Fibroblast of lung (primary cell): ENCODE results near the gene SORCS2. TPM values are rescaled to one million over a fixed set of nuclear protein-coding genes. Genes with fewer than 3 reads are reported as not detected.

Experiments
- DNase-seq, 2 donors: peaks; one replicate each; pipeline versions ENCODE4 v3.0.0 to v3.0.0-alpha.2; 2010; ENCODE audit warnings: low read depth in 2 of 2
- H2AFZ ChIP-seq: 2 replicates; pipeline ENCODE4 v1.5.1; 2012; ENCODE audit warnings: low read length, control low read depth, inconsistent platforms
- H3K27ac ChIP-seq: 2 replicates; pipeline ENCODE4 v1.5.1; 2011; ENCODE audit warnings: low read length, control low read depth; ENCODE audit not compliant: insufficient read depth
- H3K27me3 ChIP-seq: 2 replicates; pipeline ENCODE4 v1.5.1; 2011; ENCODE audit warnings: mild to moderate bottlenecking, low read length; ENCODE audit not compliant: control insufficient read depth, insufficient read depth
- H3K36me3 ChIP-seq: 2 replicates; pipeline ENCODE4 v1.5.1; 2011; ENCODE audit warnings: low read length; ENCODE audit not compliant: control insufficient read depth, insufficient read depth
- H3K4me1 ChIP-seq: 2 replicates; pipeline ENCODE4 v1.5.1; 2011; ENCODE audit warnings: low read length; ENCODE audit not compliant: control insufficient read depth, insufficient read depth; ENCODE audit errors: extremely low read depth
- H3K4me2 ChIP-seq: 2 replicates; pipeline ENCODE4 v1.5.1; 2011; ENCODE audit warnings: low read length, control low read depth; ENCODE audit not compliant: insufficient read depth; ENCODE audit errors: extremely low read depth
- H3K4me3 ChIP-seq, 4 experiments: fragments of 200-600 bp in 1 of 4; sonication (generic) in 1 of 4; replicated peaks in 1 of 4; 2 replicates each; pipeline ENCODE4 v1.5.1; 2011 to 2016; ENCODE audit warnings: low read length in 4 of 4, low read depth in 3 of 4, mild to moderate bottlenecking in 3 of 4, control low read depth in 2 of 4, inconsistent platforms in 1 of 4, mixed read lengths in 1 of 4; ENCODE audit not compliant: insufficient read depth in 1 of 4; ENCODE audit errors: control extremely low read depth in 1 of 4
- H3K79me2 ChIP-seq: 2 replicates; pipeline ENCODE4 v1.5.1; 2012; ENCODE audit warnings: mild to moderate bottlenecking, low read length, inconsistent platforms; ENCODE audit not compliant: control insufficient read depth, insufficient read depth
- H3K9ac ChIP-seq: 2 replicates; pipeline ENCODE4 v1.5.1; 2011; ENCODE audit warnings: mild to moderate bottlenecking, low read length, control low read depth; ENCODE audit not compliant: insufficient read depth
- H3K9me3 ChIP-seq: 2 replicates; pipeline ENCODE4 v1.5.1; 2012; ENCODE audit warnings: low read depth, low read length; ENCODE audit not compliant: control insufficient read depth, insufficient read depth
- H4K20me1 ChIP-seq: 2 replicates; pipeline ENCODE4 v1.5.1; 2011; ENCODE audit warnings: low read length; ENCODE audit not compliant: control insufficient read depth, insufficient read depth; ENCODE audit errors: extremely low read depth
- EZH2 ChIP-seq: IDR thresholded peaks from 2 replicates; pipeline ENCODE4 v1.5.1; 2012; ENCODE audit warnings: low read length, control low read depth, mild to moderate bottlenecking; ENCODE audit errors: missing control alignments
- polyA plus RNA-seq, 2 donors: library from polyadenylated mRNA; depleted of rRNA in 1 of 2; stranded (reverse) in 1 of 2; unstranded in 1 of 2; fragments of >200 nt; gene quantifications; 2 replicates each; pipeline ENCODE4 v1.2.1, GENCODE V29; 2011 to 2012; ENCODE audit warnings: missing spikeins in 1 of 2
- total RNA-seq: library from RNA; depleted of rRNA; stranded (reverse); fragments of >200 nt; gene quantifications from 2 replicates; pipeline ENCODE4 v1.2.1, GENCODE V29; 2014
- TF ChIP-seq, protein P1 (sequence below), 2 donors: IDR thresholded peaks in 1 of 2; conservative IDR thresholded peaks in 1 of 2; 1 replicate in 1 of 2; 2 replicates in 1 of 2; pipeline ENCODE4 v1.5.1; 2011 to 2012; ENCODE audit warnings: low read length in 2 of 2, control low read depth in 1 of 2, inconsistent platforms in 1 of 2, low read depth in 1 of 2, mild to moderate bottlenecking in 1 of 2

Gene SORCS2
- total and polyA plus RNA-seq, 2 donors (not counting 1 experiment from before 2014, with no cell fraction given) = 0.17 to 0.41 TPM

DNA sequence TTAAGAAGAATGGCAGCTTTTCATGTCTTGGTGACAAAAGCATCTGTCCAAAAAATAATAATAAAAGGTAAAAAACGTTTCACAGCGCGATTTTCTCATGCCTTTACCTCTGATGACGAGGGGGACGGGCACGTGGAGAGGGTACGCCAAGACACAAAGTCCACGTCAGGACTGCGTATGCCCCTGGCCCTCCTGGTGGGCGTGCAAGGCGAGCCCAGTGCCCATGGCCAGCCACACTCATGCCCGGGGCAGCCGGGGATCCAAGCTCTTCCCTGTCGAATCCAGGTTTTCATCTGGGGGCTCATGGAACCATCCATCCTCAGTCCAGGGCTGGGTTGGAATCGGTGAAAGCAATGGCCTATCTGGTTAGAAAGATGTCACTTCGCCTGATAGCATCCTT, 570.8 kb downstream of the SORCS2 start:
- Histone ChIP-seq H3K79me2 (no peaks in the 10 kb centered on the region), H4K20me1 (peaks cover 2% of the 10 kb centered on the region), H3K27ac (no peak overlapping the region), H2AFZ (no peak overlapping the region), H3K4me1 (no peaks in the 10 kb centered on the region), H3K27me3 (no peaks in the 10 kb centered on the region), H3K9me3 (no peaks in the 10 kb centered on the region), H3K36me3 (peaks cover 20% of the 10 kb centered on the region), H3K9ac (no peak overlapping the region), H3K4me3 (no peak overlapping the region), H3K4me2 (no peak overlapping the region)
- no peak for TF ChIP-seq EZH2
- TF ChIP-seq, protein P1, sequence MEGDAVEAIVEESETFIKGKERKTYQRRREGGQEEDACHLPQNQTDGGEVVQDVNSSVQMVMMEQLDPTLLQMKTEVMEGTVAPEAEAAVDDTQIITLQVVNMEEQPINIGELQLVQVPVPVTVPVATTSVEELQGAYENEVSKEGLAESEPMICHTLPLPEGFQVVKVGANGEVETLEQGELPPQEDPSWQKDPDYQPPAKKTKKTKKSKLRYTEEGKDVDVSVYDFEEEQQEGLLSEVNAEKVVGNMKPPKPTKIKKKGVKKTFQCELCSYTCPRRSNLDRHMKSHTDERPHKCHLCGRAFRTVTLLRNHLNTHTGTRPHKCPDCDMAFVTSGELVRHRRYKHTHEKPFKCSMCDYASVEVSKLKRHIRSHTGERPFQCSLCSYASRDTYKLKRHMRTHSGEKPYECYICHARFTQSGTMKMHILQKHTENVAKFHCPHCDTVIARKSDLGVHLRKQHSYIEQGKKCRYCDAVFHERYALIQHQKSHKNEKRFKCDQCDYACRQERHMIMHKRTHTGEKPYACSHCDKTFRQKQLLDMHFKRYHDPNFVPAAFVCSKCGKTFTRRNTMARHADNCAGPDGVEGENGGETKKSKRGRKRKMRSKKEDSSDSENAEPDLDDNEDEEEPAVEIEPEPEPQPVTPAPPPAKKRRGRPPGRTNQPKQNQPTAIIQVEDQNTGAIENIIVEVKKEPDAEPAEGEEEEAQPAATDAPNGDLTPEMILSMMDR (conservative IDR thresholded peaks at IDR 0.05 in 1 of 2, IDR thresholded peaks at IDR 0.05 in 1 of 2; ENCODE audit: low read depth in 1 of 2, low read length in 2 of 2) = no peak
- DNase-seq = no peak

DNA sequence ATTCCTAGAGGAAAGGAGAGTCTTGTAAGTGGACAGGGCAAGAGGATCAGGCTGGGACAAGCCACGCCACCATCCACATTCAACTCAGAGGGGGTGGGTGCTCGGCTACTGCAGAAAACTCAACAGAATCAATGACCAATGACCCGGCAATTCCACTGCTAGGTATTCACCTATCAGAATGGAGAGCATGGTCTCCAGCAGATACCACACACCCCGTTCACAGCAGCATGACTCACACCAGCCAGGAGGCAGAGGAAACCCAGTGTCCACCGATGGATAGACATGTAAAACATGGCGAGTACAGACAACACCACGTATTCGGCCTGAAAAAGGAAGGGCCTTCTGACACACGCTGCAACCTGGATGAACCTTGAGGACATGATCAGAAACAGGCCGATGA, 571.5 kb downstream of the SORCS2 start:
- Histone ChIP-seq H4K20me1 (peaks cover 2% of the 10 kb centered on the region), H3K79me2 (no peaks in the 10 kb centered on the region)
- TF ChIP-seq EZH2 = no peak
- TF ChIP-seq, protein P1 (conservative IDR thresholded peaks at IDR 0.05 in 1 of 2, IDR thresholded peaks at IDR 0.05 in 1 of 2; ENCODE audit: low read depth in 1 of 2, low read length in 2 of 2) = no peak

DNA sequence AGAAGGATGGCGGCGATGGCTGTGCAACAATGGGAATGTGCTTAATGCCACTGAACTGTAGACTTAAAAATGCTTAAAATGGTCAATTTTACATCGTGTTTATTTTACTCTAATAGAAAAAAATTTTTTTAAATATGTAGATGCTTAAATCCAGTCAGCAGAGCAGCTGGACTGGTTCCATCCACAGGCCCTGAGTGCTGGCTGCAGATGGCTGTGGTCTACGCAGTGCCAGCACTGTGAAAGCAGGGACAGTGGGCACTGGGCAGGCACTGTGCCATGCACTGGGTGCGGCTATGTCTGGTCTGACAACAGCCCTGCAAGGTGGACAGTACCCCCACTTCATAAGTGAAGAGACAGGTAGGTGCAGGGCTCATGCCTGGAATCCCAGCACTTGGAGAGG, 572.1 kb downstream of the SORCS2 start:
- H2AFZ ChIP-seq = no peak overlapping the region
- DNase-seq = no peak
- H3K4me2 ChIP-seq = no peak overlapping the region
- H4K20me1 ChIP-seq = peaks cover 2% of the 10 kb centered on the region
- no peaks in the 10 kb centered on the region for H3K4me1 ChIP-seq
- H3K9ac ChIP-seq = no peak overlapping the region
- no peaks in the 10 kb centered on the region for H3K79me2 ChIP-seq
- no peak overlapping the region for H3K4me3 ChIP-seq
- H3K27me3 ChIP-seq = no peaks in the 10 kb centered on the region
- H3K9me3 ChIP-seq = no peaks in the 10 kb centered on the region
- TF ChIP-seq, protein P1 (conservative IDR thresholded peaks at IDR 0.05 in 1 of 2, IDR thresholded peaks at IDR 0.05 in 1 of 2; ENCODE audit: low read depth in 1 of 2, low read length in 2 of 2) = no peak
- no peak for TF ChIP-seq EZH2
- H3K36me3 ChIP-seq = peaks cover 28% of the 10 kb centered on the region
- H3K27ac ChIP-seq = no peak overlapping the region

More for the DNA sequence above, 571.5 kb downstream of the SORCS2 start:
- Histone ChIP-seq H3K9me3 (no peaks in the 10 kb centered on the region), H3K4me2 (no peak overlapping the region), H2AFZ (no peak overlapping the region), H3K4me3 (no peak overlapping the region), H3K27me3 (no peaks in the 10 kb centered on the region), H3K4me1 (no peaks in the 10 kb centered on the region), H3K27ac (no peak overlapping the region), H3K36me3 (peaks cover 24% of the 10 kb centered on the region), H3K9ac (no peak overlapping the region)
- DNase-seq = peak; percentile 21 to 91
